B cell (primary cell): Measurements from ENCODE around the gene ATP6V1B1. TPM values are rescaled to one million over a fixed set of nuclear protein-coding genes. Genes with fewer than 3 reads are reported as not detected.

Experiments
- ATAC-seq: fragments of 200-7000 bp; cut with Tn5 transposase; one replicate; pipeline ENCODE4 v1.10.0; 2021; ENCODE audit warnings: low read depth, mild to moderate bottlenecking, moderate number of reproducible peaks, moderate library complexity
- CTCF ChIA-PET: fragments of 350-600 bp; sonication (Branson Sonifier 250); formaldehyde crosslinking; loops from one replicate; lab custom pipeline; 2021; ENCODE audit warnings: antibody characterized with exemption, inconsistent platforms; lab: Charles Lee
- POLR2A ChIA-PET: fragments of 350-600 bp; sonication (Branson Sonifier 250); formaldehyde crosslinking; loops from one replicate; lab custom pipeline; 2021; ENCODE audit warnings: antibody characterized with exemption; lab: Charles Lee
- DNase-seq: peaks from one replicate; pipeline ENCODE4 v3.0.0; 2013
- H2AFZ ChIP-seq: 2 replicates; pipeline ENCODE4 v1.6.1; 2012; ENCODE audit warnings: mild to moderate bottlenecking, low read depth, low read length; ENCODE audit not compliant: insufficient read depth, poor library complexity, severe bottlenecking
- H3K27ac ChIP-seq, 2 donors: 1 replicate in 1 of 2; 2 replicates in 1 of 2; pipeline ENCODE4 v1.5.1; 2012 to 2013; ENCODE audit warnings: low read length in 2 of 2, mild to moderate bottlenecking in 2 of 2, moderate library complexity in 1 of 2
- H3K27me3 ChIP-seq, 4 experiments: fragments of 200-600 bp in 1 of 4; sonication (generic) in 1 of 4; replicated peaks in 1 of 4; 1 replicate in 2 of 4; 2 replicates in 2 of 4; pipeline versions ENCODE4 v1.6.1 to v1.7.0; 2013 to 2016; ENCODE audit warnings: low read length in 3 of 4, mild to moderate bottlenecking in 2 of 4, mixed read lengths in 1 of 4, moderate library complexity in 1 of 4; ENCODE audit not compliant: insufficient read depth in 4 of 4, control insufficient read depth in 3 of 4; ENCODE audit errors: control extremely low read depth in 1 of 4
- H3K36me3 ChIP-seq, 2 experiments: replicated peaks in 1 of 2; 1 replicate in 1 of 2; 2 replicates in 1 of 2; pipeline versions ENCODE4 v1.6.1 to v1.7.1; 2013; ENCODE audit warnings: low read length in 1 of 2; ENCODE audit not compliant: insufficient read depth in 2 of 2, control insufficient read depth in 1 of 2; ENCODE audit errors: control extremely low read depth in 1 of 2, extremely low read depth in 1 of 2
- H3K4me1 ChIP-seq, 2 donors: fragments of 200-600 bp in 1 of 2; sonication (generic) in 1 of 2; 1 replicate in 1 of 2; 2 replicates in 1 of 2; pipeline versions ENCODE4 v1.5.1 to v1.6.1; 2013 to 2017; ENCODE audit warnings: low read length in 2 of 2; ENCODE audit not compliant: control insufficient read depth in 2 of 2, insufficient read depth in 2 of 2
- H3K4me2 ChIP-seq: replicated peaks from 2 replicates; pipeline ENCODE3; 2012; ENCODE audit warnings: mild to moderate bottlenecking, low read depth, low read length; ENCODE audit not compliant: poor library complexity, severe bottlenecking
- H3K4me3 ChIP-seq, 5 experiments: fragments of 200-600 bp in 1 of 5; sonication (generic) in 1 of 5; 1 replicate in 3 of 5; 2 replicates in 2 of 5; pipeline versions ENCODE4 v1.5.1 to v1.7.0; 2011 to 2016; ENCODE audit warnings: low read length in 4 of 5, mild to moderate bottlenecking in 4 of 5, low read depth in 2 of 5, control low read depth in 1 of 5, moderate library complexity in 1 of 5; ENCODE audit not compliant: insufficient read depth in 1 of 5; ENCODE audit errors: control extremely low read depth in 1 of 5, extremely low read depth in 1 of 5
- H3K79me2 ChIP-seq: fragments of 200-600 bp; sonication (generic); one replicate; pipeline ENCODE4 v1.6.0; 2016; ENCODE audit warnings: low read length; ENCODE audit not compliant: control insufficient read depth, insufficient read depth
- H3K9ac ChIP-seq: fragments of 200-600 bp; sonication (generic); 2 replicates; pipeline ENCODE4 v1.6.1; 2017; ENCODE audit warnings: mild to moderate bottlenecking, low read length, moderate library complexity
- H3K9me3 ChIP-seq, 3 donors: one replicate each; pipeline versions ENCODE4 v1.6.1 to v1.7.1; 2013; ENCODE audit warnings: low read length in 2 of 3; ENCODE audit not compliant: control insufficient read depth in 2 of 3, insufficient read depth in 1 of 3; ENCODE audit errors: control extremely low read depth in 1 of 3
- H4K20me1 ChIP-seq: 2 replicates; pipeline ENCODE4 v1.6.0; 2012; ENCODE audit warnings: mild to moderate bottlenecking, low read length; ENCODE audit not compliant: insufficient read depth, control insufficient read depth, poor library complexity, severe bottlenecking
- H3K27ac Mint-ChIP-seq: one replicate; pipeline ENCODE4 v1.8.0; 2021; ENCODE audit warnings: mixed read lengths
- H3K27me3 Mint-ChIP-seq: one replicate; pipeline ENCODE4 v1.8.0; 2021; ENCODE audit warnings: mixed read lengths
- H3K4me1 Mint-ChIP-seq: one replicate; pipeline ENCODE4 v1.8.0; 2021; ENCODE audit warnings: mixed read lengths
- H3K4me3 Mint-ChIP-seq: one replicate; pipeline ENCODE4 v1.8.0; 2021; ENCODE audit warnings: mixed read lengths
- H3K9me3 Mint-ChIP-seq: one replicate; pipeline ENCODE4 v1.8.0; 2022; ENCODE audit warnings: mixed read lengths; ENCODE audit not compliant: insufficient read depth
- EZH2 ChIP-seq: IDR thresholded peaks from 2 replicates; pipeline ENCODE4 v1.6.1; 2012; ENCODE audit warnings: borderline replicate concordance, low read depth, mild to moderate bottlenecking, moderate library complexity, low read length; ENCODE audit not compliant: insufficient read depth, poor library complexity, severe bottlenecking
- WGBS: methylation state at CpG from one replicate; pipeline ENCODE4 v1.1.5; 2013; ENCODE audit warnings: missing lambda C conversion rate; ENCODE audit not compliant: insufficient coverage; 5-methylcytosine and 5-hydroxymethylcytosine counted together
- intact Hi-C: fragments of 100-400 bp; cut with micrococcal nuclease; formaldehyde crosslinking; loops from one replicate; pipeline ENCODE4 v1.10.0; 2022
- polyA plus RNA-seq: library from polyadenylated mRNA; depleted of rRNA; stranded (reverse); fragments of >200 nt; gene quantifications from 2 replicates; pipeline ENCODE4 v1.2.3, GENCODE V29; 2012
- total RNA-seq, 2 donors: library from RNA; stranded (reverse); fragments of 120-200 nt in 1 of 2; gene quantifications; 1 replicate in 1 of 2; 2 replicates in 1 of 2; pipeline versions ENCODE4 v1.2.3 to v1.2.4, GENCODE V29; 2013 to 2022
- TF ChIP-seq, protein P1 (sequence below): fragments of 200-600 bp; IDR thresholded peaks from one replicate; pipeline ENCODE4 v1.8.0; 2022; ENCODE audit warnings: antibody characterized with exemption, mild to moderate bottlenecking

ATP6V1B1 gene
- total and polyA plus RNA-seq, 2 donors (not counting 1 experiment from before 2014, with no cell fraction given): not detected

DNA sequence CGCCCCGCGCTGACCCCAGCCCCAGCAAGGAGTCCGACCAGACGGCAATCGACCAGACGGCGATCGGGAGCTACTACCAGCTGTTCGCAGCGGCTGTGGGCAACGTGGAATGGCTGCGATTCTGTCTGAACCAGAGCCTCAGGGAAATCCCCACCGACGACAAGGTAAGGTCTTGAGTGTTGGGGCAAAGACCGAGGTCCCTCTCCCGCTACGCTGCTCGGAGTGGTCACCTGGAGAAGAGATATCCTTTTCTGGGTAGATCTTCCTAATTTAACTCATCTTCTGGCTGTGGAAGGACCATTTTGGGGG lies 43.4 kb downstream of the ATP6V1B1 start:
- Histone ChIP-seq H3K27ac (no peak overlapping the region), H3K9ac (peak overlapping the region; percentile 78), H3K79me2 (no peaks in the 10 kb centered on the region), H2AFZ (peak overlapping the region; percentile 89), H3K4me1 (peaks cover 16 to 22% of the 10 kb centered on the region in 2 donors), H3K27me3 (no peaks in the 10 kb centered on the region), H4K20me1 (no peaks in the 10 kb centered on the region), H3K4me3 (peak overlapping the region in 4 of 5 experiments; percentile 52 to 71 (median 58)), H3K36me3 (no peaks in the 10 kb centered on the region), H3K9me3 (no peaks in the 10 kb centered on the region), H3K4me2 (peak overlapping the region; percentile 98)
- intact Hi-C loops: loop anchor here (5.0 kb wide), 3 partner anchors 88 to 353 kb away; partner anchors contain the start of genes NAGK, PAIP2B and ZNF638
- DNase-seq (peak; percentile 38), ATAC-seq (no peak)
- H3K4me1 Mint-ChIP-seq: peaks cover 22% of the 10 kb centered on the region
- POLR2A ChIA-PET: interaction anchor here (0.8 kb wide), 1 partner anchor 31 kb away, joined by 5 read pairs; no protein-coding TSS in a partner anchor
- 41% methylated on average over 15 of the region's 19 CpGs for WGBS
- TF ChIP-seq, protein P1, sequence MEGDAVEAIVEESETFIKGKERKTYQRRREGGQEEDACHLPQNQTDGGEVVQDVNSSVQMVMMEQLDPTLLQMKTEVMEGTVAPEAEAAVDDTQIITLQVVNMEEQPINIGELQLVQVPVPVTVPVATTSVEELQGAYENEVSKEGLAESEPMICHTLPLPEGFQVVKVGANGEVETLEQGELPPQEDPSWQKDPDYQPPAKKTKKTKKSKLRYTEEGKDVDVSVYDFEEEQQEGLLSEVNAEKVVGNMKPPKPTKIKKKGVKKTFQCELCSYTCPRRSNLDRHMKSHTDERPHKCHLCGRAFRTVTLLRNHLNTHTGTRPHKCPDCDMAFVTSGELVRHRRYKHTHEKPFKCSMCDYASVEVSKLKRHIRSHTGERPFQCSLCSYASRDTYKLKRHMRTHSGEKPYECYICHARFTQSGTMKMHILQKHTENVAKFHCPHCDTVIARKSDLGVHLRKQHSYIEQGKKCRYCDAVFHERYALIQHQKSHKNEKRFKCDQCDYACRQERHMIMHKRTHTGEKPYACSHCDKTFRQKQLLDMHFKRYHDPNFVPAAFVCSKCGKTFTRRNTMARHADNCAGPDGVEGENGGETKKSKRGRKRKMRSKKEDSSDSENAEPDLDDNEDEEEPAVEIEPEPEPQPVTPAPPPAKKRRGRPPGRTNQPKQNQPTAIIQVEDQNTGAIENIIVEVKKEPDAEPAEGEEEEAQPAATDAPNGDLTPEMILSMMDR: no peak
- no peak for TF ChIP-seq EZH2
- peak overlapping the region; percentile 78 for H3K4me3 Mint-ChIP-seq
- H3K27ac Mint-ChIP-seq: peak overlapping the region; percentile 67
- no peaks in the 10 kb centered on the region for H3K9me3 Mint-ChIP-seq
- peaks cover 11% of the 10 kb centered on the region for H3K27me3 Mint-ChIP-seq
- CTCF ChIA-PET: interaction anchor here (2.7 to 3.5 kb wide), 2 partner anchors 14 to 15 kb away, joined by 15 to 53 read pairs; partner anchors contain the start of gene TEX261

DNA sequence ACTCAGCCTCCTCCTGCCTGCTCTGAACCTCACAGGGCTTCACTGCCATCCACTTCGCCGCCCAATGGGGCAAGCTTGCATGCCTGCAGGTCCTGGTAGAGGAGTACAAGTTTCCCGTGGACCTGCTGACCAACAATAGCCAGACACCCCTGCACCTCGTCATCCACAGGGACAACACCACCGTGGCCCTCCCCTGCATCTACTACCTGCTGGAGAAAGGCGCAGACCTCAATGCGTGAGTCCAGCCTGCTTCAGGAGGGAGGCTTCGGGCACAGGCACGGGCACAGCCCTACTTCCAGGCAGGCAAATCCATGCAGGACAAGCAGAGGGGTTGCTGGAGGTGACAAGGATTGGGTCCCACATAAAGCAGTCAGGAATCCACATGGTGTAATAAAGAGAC lies 43.9 kb downstream of the ATP6V1B1 start:
- Mint-ChIP-seq H3K4me3 (peak overlapping the region; percentile 78), H3K27me3 (peaks cover 7% of the 10 kb centered on the region), H3K4me1 (peaks cover 25% of the 10 kb centered on the region), H3K27ac (no peak overlapping the region), H3K9me3 (no peaks in the 10 kb centered on the region)
- no peak for ATAC-seq
- Histone ChIP-seq H3K4me1 (peaks cover 19 to 25% of the 10 kb centered on the region in 2 donors), H3K36me3 (no peaks in the 10 kb centered on the region), H4K20me1 (no peaks in the 10 kb centered on the region), H2AFZ (no peak overlapping the region), H3K27ac (no peak overlapping the region), H3K79me2 (no peaks in the 10 kb centered on the region), H3K27me3 (no peaks in the 10 kb centered on the region), H3K9ac (no peak overlapping the region), H3K9me3 (no peaks in the 10 kb centered on the region), H3K4me3 (no peak overlapping the region), H3K4me2 (no peak overlapping the region)
- TF ChIP-seq, protein P1: no peak
- TF ChIP-seq EZH2: no peak
- no peak for DNase-seq
- ChIA-PET POLR2A (interaction anchor here (0.8 kb wide), 1 partner anchor 31 kb away, joined by 5 read pairs; no protein-coding TSS in a partner anchor), CTCF (interaction anchor here (0.7 to 3.5 kb wide), 2 partner anchors 12 to 15 kb away, joined by 3 to 53 read pairs; no protein-coding TSS in a partner anchor)
- intact Hi-C loops: loop anchor here (5.0 kb wide), 3 partner anchors 88 to 353 kb away; partner anchors contain the start of genes NAGK, PAIP2B and ZNF638
- 99% methylated on average over 8 of the region's 9 CpGs for WGBS
